ENCODE data around the gene LACC1. TPM values are rescaled to one million over a fixed set of nuclear protein-coding genes. Genes with fewer than 3 reads are reported as not detected.

The LACC1 gene
- polyA plus RNA-seq, 6 donors from 2014 or later = 0.45 to 5.9 (median 1.6) TPM

- Mint-ChIP-seq H3K9me3 (no peaks in the 10 kb centered on the region), H3K36me3 (no peaks in the 10 kb centered on the region), H3K27ac (no peak overlapping the region), H3K27me3 (peaks cover 10 to 14% (median 14%) of the 10 kb centered on the region in 3 donors), H3K4me3 (no peak overlapping the region), H3K4me1 (no peaks in the 10 kb centered on the region)
- DNase-seq (peak; percentile 43), ATAC-seq (ENCODE audit: low read depth in 2 of 2) (peak; percentile 58 to 79)
These were observed 25.8 kb downstream of the LACC1 start for GRCh38 chr13:43905435-43906031.

GRCh38 chr13:43908156-43909126, 28.7 kb downstream of the LACC1 start:
- Mint-ChIP-seq H3K4me1 (no peaks in the 10 kb centered on the region), H3K27ac (peak overlapping the region in 1 of 6 donors; percentile 15), H3K4me3 (no peak overlapping the region), H3K9me3 (no peaks in the 10 kb centered on the region), H3K36me3 (no peaks in the 10 kb centered on the region), H3K27me3 (peaks cover 23 to 29% (median 26%) of the 10 kb centered on the region in 3 donors)
- DNase-seq = peak; percentile 16
- ATAC-seq (ENCODE audit: low read depth in 2 of 2) = peak in 1 of 2 donors; percentile 48

- H3K27me3 Mint-ChIP-seq = peaks cover 25 to 32% (median 32%) of the 10 kb centered on the region in 3 donors
- ATAC-seq (ENCODE audit: low read depth in 2 of 2) (no peak), DNase-seq (no peak)
- H3K4me3 Mint-ChIP-seq = no peak overlapping the region
- H3K4me1 Mint-ChIP-seq = no peaks in the 10 kb centered on the region
- no peaks in the 10 kb centered on the region for H3K9me3 Mint-ChIP-seq
- no peaks in the 10 kb centered on the region for H3K36me3 Mint-ChIP-seq
- no peak overlapping the region for H3K27ac Mint-ChIP-seq
These were observed 31.2 kb downstream of the LACC1 start for GRCh38 chr13:43910856-43911255.

DNA sequence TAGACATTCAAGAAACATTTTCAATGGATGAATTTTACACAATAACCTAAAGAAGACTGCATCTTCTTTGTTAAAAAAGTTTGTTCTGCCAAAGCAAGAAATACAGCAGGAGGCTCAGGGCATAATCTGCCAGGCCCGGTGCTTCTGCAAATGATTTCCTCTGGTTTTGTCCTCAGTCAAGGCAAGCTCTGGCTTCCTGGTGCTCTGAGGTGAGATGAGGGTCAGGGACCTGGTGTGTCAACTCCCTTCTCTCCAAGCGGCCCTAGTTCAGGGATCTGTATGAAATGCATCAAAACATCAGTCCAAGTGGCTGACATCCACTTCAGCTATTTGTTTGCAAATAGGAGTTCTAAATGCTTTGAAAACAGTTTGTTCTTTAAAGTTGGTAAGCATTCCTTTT, 31.6 kb downstream of the LACC1 start:
- H3K27ac Mint-ChIP-seq = no peak overlapping the region
- ATAC-seq (ENCODE audit: low read depth in 2 of 2) (no peak), DNase-seq (no peak)
- H3K27me3 Mint-ChIP-seq = peaks cover 27 to 34% (median 32%) of the 10 kb centered on the region in 3 donors
- H3K4me3 Mint-ChIP-seq = no peak overlapping the region
- no peaks in the 10 kb centered on the region for H3K4me1 Mint-ChIP-seq
- no peaks in the 10 kb centered on the region for H3K36me3 Mint-ChIP-seq
- no peaks in the 10 kb centered on the region for H3K9me3 Mint-ChIP-seq

DNA sequence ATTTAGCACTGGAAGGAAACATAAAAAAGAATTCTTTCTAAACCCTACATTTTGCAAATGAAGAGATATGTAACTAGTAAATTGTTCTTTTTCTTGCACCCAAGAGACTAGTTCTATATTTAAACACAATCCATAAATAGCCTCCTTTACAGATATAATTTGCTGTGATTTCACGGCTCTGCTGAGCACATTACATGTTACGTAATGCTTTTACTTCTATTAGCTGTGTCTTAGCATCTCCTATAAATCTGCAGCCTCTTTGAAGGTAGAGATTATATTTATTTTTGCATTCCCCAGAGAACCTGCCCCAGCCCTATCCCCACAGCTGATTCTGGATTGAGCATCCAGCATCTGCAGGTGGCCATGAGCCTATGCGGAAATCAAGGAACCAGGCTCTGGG, 32.2 kb downstream of the LACC1 start:
- Mint-ChIP-seq H3K36me3 (no peaks in the 10 kb centered on the region), H3K9me3 (no peaks in the 10 kb centered on the region), H3K27ac (no peak overlapping the region), H3K4me3 (no peak overlapping the region), H3K4me1 (no peaks in the 10 kb centered on the region), H3K27me3 (peaks cover 29 to 34% (median 32%) of the 10 kb centered on the region in 3 donors)
- no peak for DNase-seq
- no peak for ATAC-seq (ENCODE audit: low read depth in 2 of 2)

DNA sequence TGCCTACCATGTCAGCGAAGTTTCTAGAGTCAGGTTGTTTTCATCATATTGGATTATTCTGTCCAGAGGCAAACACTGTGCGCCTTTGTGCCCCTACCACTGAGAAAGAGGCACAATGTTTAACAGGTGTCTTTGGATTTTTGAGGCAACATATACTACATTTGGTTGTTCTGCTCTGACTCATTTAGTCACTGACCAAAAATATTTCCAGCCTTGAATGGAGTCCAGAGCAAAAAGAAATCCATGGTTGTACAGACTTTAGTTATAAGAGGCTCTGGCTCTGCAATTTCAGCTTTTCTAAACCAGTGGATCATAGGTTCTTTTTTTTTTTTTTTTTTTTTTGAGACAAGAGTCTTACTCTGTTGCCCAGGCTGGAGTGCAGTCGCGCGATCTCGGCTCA, 35.7 kb downstream of the LACC1 start:
- H3K9me3 Mint-ChIP-seq = no peaks in the 10 kb centered on the region
- H3K4me1 Mint-ChIP-seq = no peaks in the 10 kb centered on the region
- H3K4me3 Mint-ChIP-seq = no peak overlapping the region
- H3K27ac Mint-ChIP-seq = no peak overlapping the region
- ATAC-seq (ENCODE audit: low read depth in 2 of 2) (no peak), DNase-seq (no peak)
- no peaks in the 10 kb centered on the region for H3K36me3 Mint-ChIP-seq
- peaks cover 33 to 41% (median 36%) of the 10 kb centered on the region in 3 donors for H3K27me3 Mint-ChIP-seq

DNA sequence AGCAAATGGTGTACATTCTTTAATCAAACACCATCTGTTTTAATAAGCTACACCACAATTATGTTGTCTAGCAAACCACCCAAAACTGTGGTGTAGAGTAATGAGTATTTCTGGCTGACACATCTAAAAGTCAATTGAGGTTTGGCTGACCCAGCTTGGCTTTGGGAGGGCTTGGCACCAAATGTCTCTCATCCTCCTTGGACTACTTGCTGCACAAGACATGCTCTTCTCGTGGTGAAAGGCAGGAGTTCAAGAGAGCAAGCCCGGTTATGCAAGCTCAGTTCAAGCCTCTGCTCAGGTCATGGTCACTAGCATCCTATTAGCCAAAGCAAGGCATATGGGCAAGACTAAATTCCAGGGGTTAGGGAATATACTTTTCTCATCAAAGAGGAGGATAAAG, 37.1 kb downstream of the LACC1 start:
- Mint-ChIP-seq H3K9me3 (no peaks in the 10 kb centered on the region), H3K27ac (no peak overlapping the region), H3K36me3 (no peaks in the 10 kb centered on the region), H3K4me1 (no peaks in the 10 kb centered on the region), H3K27me3 (peaks cover 46 to 52% (median 48%) of the 10 kb centered on the region in 3 donors), H3K4me3 (no peak overlapping the region)
- DNase-seq = no peak
- no peak for ATAC-seq (ENCODE audit: low read depth in 2 of 2)

- H3K27me3 Mint-ChIP-seq = peaks cover 34 to 45% (median 44%) of the 10 kb centered on the region in 3 donors
- no peak for ATAC-seq (ENCODE audit: low read depth in 2 of 2)
These were observed 38.9 kb downstream of the LACC1 start for GRCh38 chr13:43918636-43919035.

DNA sequence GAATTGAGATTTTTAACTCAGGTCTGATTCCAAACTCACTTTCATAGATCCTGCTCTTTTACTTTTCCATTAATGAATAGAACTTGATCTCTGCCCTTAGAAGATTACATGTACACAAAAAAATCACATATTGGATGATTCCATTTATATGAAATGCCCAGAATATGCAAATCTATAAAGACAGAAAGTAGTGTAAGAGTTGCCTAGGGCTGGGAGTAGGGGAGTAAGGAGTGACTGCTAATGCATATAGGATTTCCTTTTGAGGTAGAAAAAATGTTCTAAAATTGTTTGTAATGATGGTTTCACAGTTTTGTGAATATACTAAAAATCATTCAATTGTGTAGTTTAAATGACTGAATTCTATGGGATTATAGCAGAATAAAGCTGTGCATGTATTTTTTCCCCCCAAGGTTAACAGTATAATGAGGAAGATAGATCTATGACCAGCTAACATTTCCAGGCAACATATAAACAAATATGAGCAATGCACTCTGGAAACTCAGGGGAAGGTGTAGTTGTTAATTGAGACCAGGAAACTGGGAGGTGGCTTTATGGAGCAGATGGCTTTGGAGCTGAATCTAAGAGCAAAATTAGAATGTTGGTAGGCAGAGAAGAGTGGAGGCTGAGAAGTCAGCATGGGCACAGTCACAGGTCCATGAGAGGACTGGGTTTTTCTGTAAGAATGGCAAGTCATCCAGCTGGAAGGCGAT, 41.4 kb downstream of the LACC1 start:
- peaks cover 3 to 12% (median 8%) of the 10 kb centered on the region in 3 donors for H3K4me1 Mint-ChIP-seq
- no peak overlapping the region for H3K27ac Mint-ChIP-seq
- H3K4me3 Mint-ChIP-seq = no peak overlapping the region
- DNase-seq (no peak), ATAC-seq (ENCODE audit: low read depth in 2 of 2) (no peak)
- no peaks in the 10 kb centered on the region for H3K9me3 Mint-ChIP-seq
- peaks cover 45 to 51% (median 49%) of the 10 kb centered on the region in 3 donors for H3K27me3 Mint-ChIP-seq
- no peaks in the 10 kb centered on the region for H3K36me3 Mint-ChIP-seq

More at GRCh38 chr13:43918636-43919035, 38.9 kb downstream of the LACC1 start:
- Mint-ChIP-seq H3K9me3 (no peaks in the 10 kb centered on the region), H3K36me3 (no peaks in the 10 kb centered on the region), H3K27ac (no peak overlapping the region), H3K4me3 (no peak overlapping the region), H3K4me1 (no peaks in the 10 kb centered on the region)
- DNase-seq = no peak

GRCh38 chr13:43924549-43925245, 45.0 kb downstream of the LACC1 start:
- Mint-ChIP-seq H3K4me1 (peaks cover 3 to 12% (median 8%) of the 10 kb centered on the region in 3 donors), H3K27me3 (peaks cover 39 to 49% (median 46%) of the 10 kb centered on the region in 3 donors), H3K27ac (no peak overlapping the region), H3K4me3 (no peak overlapping the region), H3K36me3 (no peaks in the 10 kb centered on the region), H3K9me3 (no peaks in the 10 kb centered on the region)
- ATAC-seq (ENCODE audit: low read depth in 2 of 2) = peak; percentile 23 to 38
- DNase-seq = no peak

DNA sequence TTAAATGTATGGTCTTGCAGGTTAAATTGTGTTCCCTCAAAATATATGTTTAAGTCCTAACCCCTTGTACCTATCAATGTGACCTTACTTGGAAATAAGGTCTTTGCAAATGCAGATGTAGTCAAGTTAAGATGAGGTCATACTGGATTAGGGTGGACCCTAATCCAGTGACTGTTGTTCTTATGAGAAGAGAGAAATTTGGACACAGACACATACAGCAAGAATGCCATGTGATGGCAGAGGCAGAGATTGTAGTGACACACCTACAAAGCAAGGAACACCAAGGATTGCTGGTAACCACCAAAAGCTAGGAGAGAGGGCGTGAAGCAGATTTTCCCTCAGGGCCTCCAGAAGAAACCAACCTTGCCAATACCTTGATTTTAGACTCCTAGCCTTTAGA, 50.2 kb downstream of the LACC1 start:
- ATAC-seq (ENCODE audit: low read depth in 2 of 2) (no peak), DNase-seq (no peak)
- H3K4me1 Mint-ChIP-seq = peaks cover 6 to 15% (median 12%) of the 10 kb centered on the region in 3 donors
- peaks cover 0 to 13% (median 5%) of the 10 kb centered on the region in 7 donors for H3K9me3 Mint-ChIP-seq
- no peak overlapping the region for H3K4me3 Mint-ChIP-seq
- no peaks in the 10 kb centered on the region for H3K36me3 Mint-ChIP-seq
- H3K27ac Mint-ChIP-seq = no peak overlapping the region
- H3K27me3 Mint-ChIP-seq = peaks cover 13 to 20% (median 16%) of the 10 kb centered on the region in 3 donors

DNA sequence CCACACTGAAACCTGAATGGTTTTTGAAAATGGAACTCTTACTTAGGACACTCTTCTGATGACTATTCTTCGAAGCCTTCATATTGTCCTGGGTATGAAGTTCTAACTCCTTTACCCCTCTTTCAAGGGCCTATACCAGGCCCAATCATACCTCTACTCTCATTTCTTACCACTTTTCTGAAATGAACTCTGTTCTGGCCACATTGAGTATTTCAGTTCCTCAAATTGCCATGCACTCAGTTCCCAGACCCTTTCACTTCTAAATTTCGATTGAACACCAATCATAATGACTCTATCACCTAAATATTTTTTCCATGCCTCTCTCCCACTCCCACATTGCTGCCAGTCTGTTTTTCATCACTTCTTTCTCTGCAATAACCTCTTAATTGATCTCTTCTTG, 53.7 kb downstream of the LACC1 start:
- peaks cover 0 to 13% (median 5%) of the 10 kb centered on the region in 7 donors for H3K9me3 Mint-ChIP-seq
- H3K4me1 Mint-ChIP-seq = peaks cover 6 to 12% (median 12%) of the 10 kb centered on the region in 3 donors
- H3K36me3 Mint-ChIP-seq = no peaks in the 10 kb centered on the region
- H3K27me3 Mint-ChIP-seq = peaks cover 10 to 22% (median 18%) of the 10 kb centered on the region in 3 donors
- H3K4me3 Mint-ChIP-seq = no peak overlapping the region
- no peak for DNase-seq
- no peak overlapping the region for H3K27ac Mint-ChIP-seq
- peak; percentile 100 for ATAC-seq (ENCODE audit: low read depth in 2 of 2)

DNA sequence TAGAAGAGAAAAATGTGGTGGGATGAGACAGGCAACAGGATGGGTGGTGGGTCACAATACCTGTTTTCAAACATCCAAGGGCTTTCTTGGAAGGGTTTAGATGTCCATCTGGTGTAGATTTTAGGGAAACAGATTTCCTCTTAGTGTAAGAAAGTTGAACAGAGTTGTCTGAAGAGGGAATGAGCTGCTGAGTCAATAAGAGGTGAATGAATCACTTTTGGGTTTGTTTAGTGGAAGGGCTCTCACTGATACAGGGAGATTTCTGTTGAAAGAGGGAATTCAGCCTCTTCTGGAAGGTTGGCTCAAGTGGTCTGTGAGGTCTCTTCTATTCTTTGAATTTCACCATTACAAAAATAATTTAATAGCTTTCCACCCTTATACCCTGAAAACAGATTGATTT, 54.6 kb downstream of the LACC1 start:
- H3K36me3 Mint-ChIP-seq = no peaks in the 10 kb centered on the region
- H3K27ac Mint-ChIP-seq = no peak overlapping the region
- peaks cover 6 to 12% (median 12%) of the 10 kb centered on the region in 3 donors for H3K4me1 Mint-ChIP-seq
- ATAC-seq (ENCODE audit: low read depth in 2 of 2) = no peak
- H3K9me3 Mint-ChIP-seq = peaks cover 0 to 13% (median 5%) of the 10 kb centered on the region in 7 donors
- no peak for DNase-seq
- no peak overlapping the region for H3K4me3 Mint-ChIP-seq
- peaks cover 10 to 19% (median 16%) of the 10 kb centered on the region in 3 donors for H3K27me3 Mint-ChIP-seq
